GM18499 (cell line): ENCODE data around the gene AADACL4.
"Not testable (repeated sequence)": the region's sequence is repeated elsewhere in the genome, so short reads cannot be mapped to it uniquely, and the experiment has no call there.

Source experiments
- ATAC-seq: cut with Tn5 transposase; IDR thresholded peaks from one replicate; pipeline ENCODE4 v1.9.1; 2021; ENCODE audit warnings: moderate number of reproducible peaks; ENCODE audit not compliant: insufficient read depth, unreplicated experiment

AADACL4 gene

GRCh38 chr1:12656575-12656974, 12.7 kb downstream of the AADACL4 start:
- no peak for ATAC-seq

DNA sequence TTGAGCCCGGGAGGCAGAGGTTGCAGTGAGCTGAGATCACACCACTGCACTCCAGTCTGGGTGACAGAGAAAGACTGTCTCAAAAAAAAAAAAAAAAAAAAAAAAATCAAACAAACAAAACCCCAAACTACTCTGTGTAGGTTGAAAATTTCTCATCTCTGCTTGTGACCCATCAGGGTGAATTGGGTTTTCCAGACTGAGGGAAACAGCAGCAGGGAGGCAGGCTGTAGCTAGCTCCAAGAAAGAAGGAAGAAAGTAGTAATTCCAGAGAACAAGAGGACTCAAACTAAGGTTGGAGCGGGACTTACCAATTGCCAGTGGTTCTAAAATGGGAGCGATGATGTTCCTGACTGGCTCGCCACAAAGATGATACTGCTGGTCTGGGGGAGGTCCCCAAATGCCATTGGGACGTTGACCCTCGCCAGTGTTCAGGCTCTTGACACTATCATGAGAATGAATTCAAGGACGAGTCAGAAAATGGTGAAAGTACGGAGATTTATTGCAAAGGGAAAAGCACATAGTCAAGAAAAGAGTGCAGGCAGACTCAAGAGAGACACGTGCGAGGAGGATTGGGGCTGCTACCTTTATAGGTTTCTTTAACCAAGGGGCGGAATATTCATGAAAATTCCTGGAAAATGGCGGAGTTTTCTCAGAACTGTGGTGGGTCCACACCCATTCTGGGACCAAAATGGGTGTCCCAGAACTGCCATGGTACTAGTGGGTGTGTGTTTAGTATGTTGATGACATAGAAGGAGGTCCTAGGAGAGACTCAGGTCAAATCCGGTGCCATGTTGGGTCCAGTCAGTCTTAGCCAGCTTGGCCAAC, 13.4 kb downstream of the AADACL4 start:
- ATAC-seq: no peak

DNA sequence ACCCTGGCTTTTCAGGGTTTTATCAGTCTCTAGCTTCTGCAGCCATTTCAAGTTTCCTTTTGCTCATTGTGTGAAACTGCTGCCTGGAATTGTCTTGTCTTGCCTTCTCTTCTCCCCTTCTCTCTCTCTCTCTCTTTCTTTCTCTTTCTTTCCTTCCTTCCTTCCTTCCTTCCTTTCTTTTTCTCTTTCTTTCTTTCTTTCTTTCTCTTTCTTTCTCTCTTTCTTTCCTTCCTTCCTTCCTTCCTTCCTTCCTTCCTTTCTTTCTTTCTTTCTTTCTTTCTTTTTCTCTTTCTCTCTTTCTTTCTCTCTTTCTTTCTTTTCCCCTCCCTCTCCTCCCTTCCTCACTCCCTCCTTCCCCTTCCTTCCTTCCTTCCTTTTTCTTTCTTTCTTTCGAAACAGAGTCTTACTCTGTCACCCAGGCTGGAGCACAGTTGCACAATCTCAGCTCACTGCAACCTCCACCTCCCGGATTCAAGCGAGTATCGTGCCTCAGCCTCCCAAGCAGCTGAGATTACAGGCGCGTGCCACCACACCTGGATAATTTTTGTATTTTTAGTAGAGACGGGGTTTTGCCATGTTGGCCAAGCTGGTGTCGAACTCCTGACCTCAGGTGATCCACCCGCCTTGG, 14.1 kb downstream of the AADACL4 start:
- not testable (repeated sequence) for ATAC-seq

- ATAC-seq: no peak
These were observed 14.9 kb downstream of the AADACL4 start for GRCh38 chr1:12658531-12659453.

- no peak for ATAC-seq
These were observed 17.8 kb downstream of the AADACL4 start for GRCh38 chr1:12661606-12662219.

DNA sequence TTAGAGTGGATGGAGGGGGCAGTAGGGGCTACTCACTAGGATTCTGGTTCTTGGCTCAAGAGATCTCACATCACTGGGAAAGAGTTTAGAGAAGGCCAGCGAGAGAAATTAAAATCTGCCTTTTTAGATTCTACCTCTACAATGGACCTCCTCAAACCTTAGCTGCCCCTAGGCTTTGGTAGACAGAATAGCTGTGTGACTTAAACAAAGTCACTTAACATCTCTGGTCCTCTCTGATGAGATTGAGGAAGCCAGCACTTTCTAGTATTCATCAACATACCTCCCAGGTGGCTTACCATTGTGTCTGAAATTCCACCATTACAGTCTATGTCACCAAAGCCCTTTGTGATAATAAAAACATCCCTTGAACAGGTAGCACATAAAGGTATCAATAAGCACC, 18.7 kb downstream of the AADACL4 start:
- no peak for ATAC-seq

- ATAC-seq: no peak
These were observed 21.6 kb downstream of the AADACL4 start for GRCh38 chr1:12665511-12665910.

- ATAC-seq: no peak
These were observed 22.4 kb downstream of the AADACL4 start for GRCh38 chr1:12666141-12666735.

DNA sequence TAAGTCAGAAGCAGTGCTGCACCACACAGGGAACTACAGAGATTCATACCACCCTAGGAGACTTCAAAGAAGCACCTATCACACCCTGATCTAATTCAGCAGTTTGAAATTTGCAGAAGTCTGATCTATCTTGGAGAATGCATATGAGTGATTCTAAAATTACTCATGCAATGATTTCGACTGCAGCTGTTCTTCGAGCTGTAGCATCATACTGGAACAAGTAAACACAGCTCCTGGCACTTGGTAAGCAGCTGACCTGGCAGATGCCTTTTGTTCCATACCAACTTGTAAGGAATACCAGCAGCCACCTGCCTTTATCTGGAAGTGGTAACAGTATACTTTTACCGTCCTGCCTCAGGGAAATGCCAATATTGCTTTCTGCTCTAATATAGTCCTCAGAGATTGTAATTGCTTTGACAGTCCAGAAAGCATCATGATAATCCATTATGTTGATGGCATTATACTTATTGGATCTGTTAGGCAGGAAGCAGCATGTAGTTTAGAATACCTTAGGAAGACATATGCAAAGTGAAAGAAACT, 25.7 kb downstream of the AADACL4 start:
- no peak for ATAC-seq

GRCh38 chr1:12674358-12674757, 30.5 kb downstream of the AADACL4 start:
- no peak for ATAC-seq

DNA sequence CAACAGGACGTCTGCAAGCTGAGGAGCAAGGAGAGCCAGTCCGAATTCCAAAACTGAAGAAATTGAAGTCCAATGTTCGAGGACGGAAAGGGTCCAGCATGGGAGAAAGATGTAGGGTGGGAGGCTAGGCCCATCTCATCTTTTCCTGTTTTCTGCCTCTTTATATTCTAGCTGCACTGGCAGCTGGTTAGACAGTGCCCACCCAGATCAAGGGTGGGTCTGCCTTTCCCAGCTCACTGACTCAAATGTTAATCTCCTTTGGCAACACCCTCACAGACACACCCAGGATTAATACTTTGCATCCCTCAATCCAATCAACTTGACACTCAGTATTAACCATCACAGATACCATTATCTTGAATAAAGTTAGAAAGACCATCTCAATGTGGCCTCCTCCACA, 32.2 kb downstream of the AADACL4 start:
- ATAC-seq: not testable (repeated sequence)

DNA sequence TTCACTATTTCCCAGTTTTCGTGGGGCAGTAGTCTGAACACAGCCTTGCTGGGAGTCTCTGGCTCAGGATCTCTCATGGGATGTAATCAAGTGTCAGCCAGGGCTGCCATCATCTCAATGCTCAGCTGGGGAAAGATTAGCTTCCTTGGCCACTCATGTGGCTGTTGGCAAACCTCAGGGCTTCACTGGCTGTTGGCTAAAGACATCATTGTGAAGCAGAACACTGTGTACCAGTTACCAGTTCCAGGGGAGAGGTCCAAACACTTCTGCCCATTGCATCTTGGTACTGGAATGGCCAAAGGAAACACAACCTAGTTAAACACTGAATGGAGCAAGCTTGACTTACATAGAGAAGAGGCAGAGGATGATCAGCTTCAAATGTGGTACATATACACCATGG, 33.7 kb downstream of the AADACL4 start:
- no peak for ATAC-seq

GRCh38 chr1:12678350-12678749, 34.5 kb downstream of the AADACL4 start:
- no peak for ATAC-seq

DNA sequence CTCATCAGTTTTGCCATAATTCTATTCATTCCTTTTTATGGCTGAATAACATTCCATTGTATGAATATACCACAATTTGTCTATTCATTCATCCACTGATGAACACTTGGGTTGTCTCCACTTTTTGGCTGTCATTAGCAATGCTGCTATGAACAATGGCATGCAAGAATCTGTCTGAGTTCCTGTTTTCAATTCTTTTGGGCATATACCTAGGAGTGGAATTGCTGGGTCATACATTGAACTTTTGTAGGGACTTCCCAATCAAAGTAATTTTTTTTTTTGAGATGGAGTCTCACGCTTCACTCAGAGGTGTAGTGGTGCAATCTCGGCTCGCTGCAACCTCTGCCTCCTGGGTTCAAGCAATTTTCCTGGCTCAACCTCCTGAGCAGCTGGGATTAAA, 34.9 kb downstream of the AADACL4 start:
- ATAC-seq: no peak

GRCh38 chr1:12690156-12690555, 46.3 kb downstream of the AADACL4 start:
- ATAC-seq: no peak

- ATAC-seq: no peak
These were observed 49.3 kb downstream of the AADACL4 start for GRCh38 chr1:12692967-12693782.

DNA sequence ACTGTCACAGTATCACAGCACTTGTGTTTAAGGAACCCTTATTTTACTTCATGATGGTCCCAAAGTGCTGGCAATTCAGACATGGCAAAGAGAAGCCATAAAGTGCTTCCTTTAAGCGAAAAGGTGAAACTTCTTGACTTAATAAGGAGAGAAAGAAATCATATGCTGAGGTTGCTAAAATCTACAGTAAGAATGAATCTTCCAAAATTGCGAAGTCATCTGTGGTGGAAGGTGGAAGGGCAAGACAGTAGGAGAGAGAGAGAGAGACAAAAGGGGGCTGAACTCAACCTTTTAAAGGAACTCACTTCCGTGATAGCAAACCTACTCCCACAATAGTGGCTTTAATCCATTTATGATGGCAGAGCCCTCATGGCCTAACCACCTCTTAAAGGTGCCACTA, 52.8 kb downstream of the AADACL4 start:
- no peak for ATAC-seq

GRCh38 chr1:12697397-12697796, 53.5 kb downstream of the AADACL4 start:
- ATAC-seq: no peak
